DOHH2 (cell line): ENCODE data around the gene PRKN.

Experiments used
- EZH2phosphoT487 ChIP-seq: fragments of 200-600 bp; sonication (generic); IDR thresholded peaks from 2 replicates; pipeline ENCODE4 v1.6.1; 2017; ENCODE audit warnings: borderline replicate concordance, mild to moderate bottlenecking, antibody characterized with exemption, low read length, moderate library complexity, mixed read lengths
- TF ChIP-seq, protein P1 (sequence below): fragments of 200-600 bp; sonication (generic); IDR thresholded peaks from one replicate; pipeline ENCODE4 v1.5.1; 2014; ENCODE audit warnings: antibody characterized with exemption, mild to moderate bottlenecking, low read depth, low read length; ENCODE audit not compliant: poor library complexity, severe bottlenecking

DNA sequence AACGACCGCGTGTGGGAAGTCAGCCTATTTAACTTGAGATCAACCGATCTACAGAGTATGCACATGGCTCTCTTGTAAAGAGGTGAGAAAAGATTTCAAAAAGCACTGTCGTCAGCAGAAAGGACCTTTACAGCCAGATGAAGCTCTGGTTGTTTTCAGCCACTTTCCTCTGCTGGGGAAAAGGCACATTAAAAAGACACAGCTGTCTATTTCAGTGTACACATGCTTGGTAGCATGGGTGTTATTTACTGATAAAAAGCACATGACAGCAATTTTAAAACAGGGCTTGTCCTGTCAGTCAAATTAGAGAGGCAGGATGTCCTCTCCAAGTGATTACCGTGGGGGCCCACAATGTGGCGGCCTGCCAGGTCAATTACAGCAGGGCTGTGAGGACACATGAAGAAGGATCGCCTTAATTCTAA, 188.9 kb downstream of the PRKN start:
- TF ChIP-seq, protein P1, sequence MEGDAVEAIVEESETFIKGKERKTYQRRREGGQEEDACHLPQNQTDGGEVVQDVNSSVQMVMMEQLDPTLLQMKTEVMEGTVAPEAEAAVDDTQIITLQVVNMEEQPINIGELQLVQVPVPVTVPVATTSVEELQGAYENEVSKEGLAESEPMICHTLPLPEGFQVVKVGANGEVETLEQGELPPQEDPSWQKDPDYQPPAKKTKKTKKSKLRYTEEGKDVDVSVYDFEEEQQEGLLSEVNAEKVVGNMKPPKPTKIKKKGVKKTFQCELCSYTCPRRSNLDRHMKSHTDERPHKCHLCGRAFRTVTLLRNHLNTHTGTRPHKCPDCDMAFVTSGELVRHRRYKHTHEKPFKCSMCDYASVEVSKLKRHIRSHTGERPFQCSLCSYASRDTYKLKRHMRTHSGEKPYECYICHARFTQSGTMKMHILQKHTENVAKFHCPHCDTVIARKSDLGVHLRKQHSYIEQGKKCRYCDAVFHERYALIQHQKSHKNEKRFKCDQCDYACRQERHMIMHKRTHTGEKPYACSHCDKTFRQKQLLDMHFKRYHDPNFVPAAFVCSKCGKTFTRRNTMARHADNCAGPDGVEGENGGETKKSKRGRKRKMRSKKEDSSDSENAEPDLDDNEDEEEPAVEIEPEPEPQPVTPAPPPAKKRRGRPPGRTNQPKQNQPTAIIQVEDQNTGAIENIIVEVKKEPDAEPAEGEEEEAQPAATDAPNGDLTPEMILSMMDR, result no peak
- no peak for TF ChIP-seq EZH2phosphoT487
